ENCODE results near the gene PARN.

GRCh38 chr16:14527411-14528044 lies 102.5 kb downstream of the PARN start:
- TF ChIP-seq JUND (IDR thresholded peaks at IDR 0.05; ENCODE audit: low read length), result no peak
- TF ChIP-seq CTCF (IDR thresholded peaks at IDR 0.05; ENCODE audit: control extremely low read depth in 1 of 3, insufficient read depth in 1 of 3, low read depth in 1 of 3, low read length in 3 of 3), result no peak
- TF ChIP-seq RFX5 (IDR thresholded peaks at IDR 0.05; ENCODE audit: borderline replicate concordance, low read depth, low read length), result no peak
- TF ChIP-seq CHD2 (IDR thresholded peaks at IDR 0.05; ENCODE audit: low read length), result no peak
- TF ChIP-seq, protein P1, sequence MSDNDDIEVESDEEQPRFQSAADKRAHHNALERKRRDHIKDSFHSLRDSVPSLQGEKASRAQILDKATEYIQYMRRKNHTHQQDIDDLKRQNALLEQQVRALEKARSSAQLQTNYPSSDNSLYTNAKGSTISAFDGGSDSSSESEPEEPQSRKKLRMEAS (IDR thresholded peaks at IDR 0.05), result no peak
- no peak for TF ChIP-seq SIN3A (conservative IDR thresholded peaks at IDR 0.05 in 1 of 2, IDR thresholded peaks at IDR 0.05 in 1 of 2; ENCODE audit: low read depth in 1 of 2, low read length in 2 of 2)
- no peak for TF ChIP-seq TAF7 (optimal IDR thresholded peaks at IDR 0.05; ENCODE audit: borderline replicate concordance, low read depth, low read length)
- no peak for TF ChIP-seq EZH2 (IDR thresholded peaks at IDR 0.05; ENCODE audit: low read depth, low read length, severe bottlenecking)
- no peak for TF ChIP-seq GTF2F1 (IDR thresholded peaks at IDR 0.05; ENCODE audit: borderline replicate concordance, low read depth, low read length)
- no peak for TF ChIP-seq RAD21 (IDR thresholded peaks at IDR 0.05 in 1 of 2, conservative IDR thresholded peaks at IDR 0.05 in 1 of 2; ENCODE audit: low read depth in 2 of 2, low read length in 2 of 2)
- no peak for TF ChIP-seq TAF1 (IDR thresholded peaks at IDR 0.05; ENCODE audit: low read depth, low read length)
